Middle frontal gyrus (tissue), 1 donor: ENCODE results near the gene NTRK2.

Experiments
- DNase-seq: peaks from one replicate; pipeline ENCODE4 v3.0.0-alpha.2; 2015; ENCODE audit warnings: low spot score; ENCODE audit errors: extremely low spot score

The NTRK2 gene

GRCh38 chr9:84669288-84670137 is at the start of gene NTRK2:
NTRK2 (plus strand) TSS chr9:84669729; CDS start chr9:84670749, 1,020 bp downstream.
- peak; percentile 50 for DNase-seq

DNA sequence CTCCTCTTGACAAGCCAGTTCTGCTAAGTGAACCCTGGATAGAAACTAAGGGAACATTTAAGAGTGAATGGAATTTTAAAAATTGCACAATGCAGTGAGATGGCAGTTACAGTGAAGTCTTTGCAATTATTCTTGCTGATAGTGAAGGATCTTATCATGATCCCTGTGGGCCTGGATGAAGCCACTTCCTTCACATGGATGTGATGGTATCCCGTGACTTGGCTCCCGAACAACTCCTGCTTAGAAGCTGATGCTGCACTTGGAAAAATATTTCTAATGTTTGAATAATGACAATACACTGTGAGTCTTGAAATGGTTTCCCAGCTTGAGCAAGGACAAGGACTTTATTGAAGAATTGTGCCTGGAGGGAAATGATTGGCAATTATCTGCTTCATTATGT is 49.2 kb upstream of the NTRK2 start:
- DNase-seq, result no peak

- no peak for DNase-seq
Measured at GRCh38 chr9:84621811-84622210, 47.7 kb upstream of the NTRK2 start.

DNA sequence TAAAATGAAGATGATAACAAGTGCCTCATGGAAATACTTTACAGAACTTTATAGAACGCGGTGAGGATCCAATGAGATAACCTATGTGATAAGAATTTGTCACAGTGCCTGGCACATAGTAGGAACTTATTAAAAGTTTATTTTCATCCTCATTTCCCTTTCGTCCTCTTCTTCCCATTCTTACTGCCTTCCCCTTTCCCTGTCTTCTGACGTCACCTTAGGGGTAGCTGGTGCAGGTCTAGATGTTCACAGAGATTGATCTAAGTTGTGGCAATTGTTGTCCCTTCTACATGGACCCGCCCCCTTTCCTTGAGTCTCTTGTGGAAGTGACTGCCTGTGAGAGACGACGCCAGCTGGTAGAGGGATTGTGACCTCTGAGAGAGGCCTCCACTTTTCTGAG is 46.5 kb upstream of the NTRK2 start:
- DNase-seq, result no peak

- no peak for DNase-seq
Measured at GRCh38 chr9:84636436-84636835, 33.1 kb upstream of the NTRK2 start.

DNA sequence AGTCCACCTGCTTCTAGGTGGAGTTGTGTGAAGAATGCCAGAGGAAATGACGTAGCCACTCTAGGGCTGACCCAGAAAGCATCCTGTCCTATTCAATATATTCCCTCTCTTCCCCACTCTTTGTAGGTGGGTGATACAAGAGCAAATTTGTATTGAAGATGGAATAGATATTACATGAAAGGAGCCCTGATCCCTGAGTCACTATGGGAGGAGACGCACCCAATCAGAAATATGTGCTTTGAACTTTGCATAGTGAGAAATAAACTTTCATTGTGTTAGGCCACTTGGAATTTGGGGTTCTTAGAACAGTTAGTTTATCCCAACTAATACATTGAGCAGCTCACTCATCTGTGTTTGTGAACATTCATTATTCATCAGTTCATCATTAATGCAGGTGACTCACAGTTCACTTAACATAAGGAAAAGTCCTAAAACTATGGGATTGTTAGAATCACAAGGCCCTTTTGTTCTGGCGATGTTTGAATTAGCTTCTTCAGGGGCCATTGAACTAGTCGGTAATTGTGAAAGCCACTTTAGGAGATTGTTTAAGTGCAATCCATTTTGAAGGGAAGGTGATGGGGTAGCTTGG is 26.9 kb upstream of the NTRK2 start:
- no peak for DNase-seq

DNA sequence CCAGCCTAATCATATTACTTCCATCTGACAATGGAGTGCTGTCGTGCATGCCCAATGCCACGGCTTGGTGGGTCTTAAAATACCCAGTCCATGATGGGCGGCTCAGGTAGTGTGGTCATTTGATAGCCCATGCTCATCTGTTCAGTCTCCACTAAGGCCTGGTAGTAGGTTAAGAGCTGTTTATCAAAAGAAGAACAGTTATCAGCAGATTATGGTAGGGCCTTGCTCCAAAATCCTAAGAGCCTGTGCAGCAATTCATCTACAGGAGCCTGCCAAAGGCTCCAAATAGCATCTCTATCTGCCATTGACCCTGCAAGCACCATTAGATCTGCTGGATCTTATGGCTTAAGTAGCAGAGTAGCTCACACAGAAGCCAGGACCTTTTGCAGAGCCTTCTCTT is 21.8 kb upstream of the NTRK2 start:
- DNase-seq, result no peak

- DNase-seq, result no peak
Measured at GRCh38 chr9:84652496-84653120, 16.9 kb upstream of the NTRK2 start.

- DNase-seq, result no peak
Measured at GRCh38 chr9:84655447-84655846, 14.1 kb upstream of the NTRK2 start.

- no peak for DNase-seq
Measured at GRCh38 chr9:84659313-84659712, 10.2 kb upstream of the NTRK2 start.

- no peak for DNase-seq
Measured at GRCh38 chr9:84659773-84660172, 9.8 kb upstream of the NTRK2 start.

GRCh38 chr9:84667571-84668195 is 1.8 kb upstream of the NTRK2 start:
- no peak for DNase-seq

- DNase-seq, result peak; percentile 83
Measured at GRCh38 chr9:84668196-84669012, 1.1 kb upstream of the NTRK2 start.

DNA sequence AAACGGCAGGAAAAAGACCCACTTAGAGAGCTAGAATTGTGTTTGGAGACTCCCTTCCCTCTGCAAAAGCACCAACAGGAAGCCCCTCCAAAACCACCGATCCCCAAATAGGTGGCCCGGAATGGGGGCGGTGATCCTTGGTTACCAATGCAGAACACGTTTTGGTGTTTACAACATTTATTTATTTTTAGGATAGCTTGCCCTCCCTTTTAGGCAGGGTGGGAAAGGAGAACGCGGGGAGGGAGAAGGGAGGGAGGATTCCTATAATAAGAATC is 579 bp upstream of the NTRK2 start:
- no peak for DNase-seq

DNA sequence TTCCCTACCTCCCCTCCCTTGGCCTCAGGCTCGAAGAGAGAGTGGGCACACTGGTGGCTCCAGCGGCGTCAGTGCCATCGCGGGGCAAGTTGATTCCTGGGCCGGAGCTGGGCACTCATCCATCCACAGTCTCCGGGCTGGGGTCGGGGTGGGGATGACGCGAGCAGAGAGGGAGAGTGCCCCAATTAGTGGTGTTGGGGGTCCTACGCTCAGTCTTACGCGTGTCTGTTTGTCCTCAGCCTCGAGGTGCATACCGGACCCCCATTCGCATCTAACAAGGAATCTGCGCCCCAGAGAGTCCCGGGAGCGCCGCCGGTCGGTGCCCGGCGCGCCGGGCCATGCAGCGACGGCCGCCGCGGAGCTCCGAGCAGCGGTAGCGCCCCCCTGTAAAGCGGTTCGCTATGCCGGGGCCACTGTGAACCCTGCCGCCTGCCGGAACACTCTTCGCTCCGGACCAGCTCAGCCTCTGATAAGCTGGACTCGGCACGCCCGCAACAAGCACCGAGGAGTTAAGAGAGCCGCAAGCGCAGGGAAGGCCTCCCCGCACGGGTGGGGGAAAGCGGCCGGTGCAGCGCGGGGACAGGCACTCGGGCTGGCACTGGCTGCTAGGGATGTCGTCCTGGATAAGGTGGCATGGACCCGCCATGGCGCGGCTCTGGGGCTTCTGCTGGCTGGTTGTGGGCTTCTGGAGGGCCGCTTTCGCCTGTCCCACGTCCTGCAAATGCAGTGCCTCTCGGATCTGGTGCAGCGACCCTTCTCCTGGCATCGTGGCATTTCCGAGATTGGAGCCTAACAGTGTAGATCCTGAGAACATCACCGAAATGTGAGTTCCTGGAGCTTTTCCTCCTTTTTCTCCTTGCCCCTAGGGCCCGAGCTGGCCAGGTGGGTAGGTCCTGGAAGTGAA is 861 bp downstream of the NTRK2 start:
- DNase-seq, result no peak

GRCh38 chr9:84671586-84672521 is 2.3 kb downstream of the NTRK2 start:
- no peak for DNase-seq

DNA sequence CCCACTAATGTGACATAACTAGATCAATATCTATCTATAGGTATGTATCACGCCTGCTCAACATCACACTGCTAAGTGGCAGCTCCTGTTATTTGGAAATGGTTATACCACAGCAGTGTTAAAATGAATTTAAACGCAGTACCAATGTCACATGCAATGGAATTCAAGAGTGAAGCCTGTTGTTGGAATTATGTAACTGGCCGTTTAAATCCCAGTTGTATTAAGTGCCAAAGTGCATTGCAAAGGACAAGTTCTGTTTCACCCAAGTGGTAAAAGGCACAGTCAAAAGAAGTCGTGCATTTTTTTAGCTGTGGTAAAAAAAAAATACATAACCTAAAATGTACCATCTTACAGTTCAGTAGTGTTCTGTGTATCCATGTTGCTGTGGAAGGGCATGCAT is 4.3 kb downstream of the NTRK2 start:
- DNase-seq, result no peak

GRCh38 chr9:84677080-84677479 is 7.6 kb downstream of the NTRK2 start:
- no peak for DNase-seq

DNA sequence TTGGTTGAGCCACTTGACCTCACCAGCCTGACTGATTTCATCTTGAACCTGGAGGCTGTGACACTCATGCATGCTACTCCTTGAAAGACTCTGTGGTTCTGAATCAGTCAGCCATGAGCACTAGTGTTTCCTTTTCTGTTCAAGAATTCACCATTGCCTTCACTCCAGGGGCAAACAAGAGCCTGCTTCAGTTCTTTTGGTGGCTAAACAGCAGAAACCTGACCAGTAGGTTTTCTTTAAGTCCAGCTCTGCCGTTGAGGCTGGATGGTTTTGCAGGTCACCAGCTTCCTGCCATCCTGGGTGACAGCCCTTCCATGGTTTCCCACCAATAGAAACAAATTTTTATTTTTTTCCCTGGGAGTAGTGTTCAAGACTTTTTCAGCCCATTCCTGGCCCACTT is 10.0 kb downstream of the NTRK2 start:
- no peak for DNase-seq
